SHP77 (cell line): Measurements from ENCODE around the gene PSMF1.

Experiments
- DNase-seq, 2 experiments: peaks; one replicate each; lab custom pipeline; 2025; lab: John Stamatoyannopoulos, UW

PSMF1 gene

GRCh38 chr20:1164871-1165270 lies 46.5 kb downstream of the PSMF1 start:
- DNase-seq: no peak

- no peak for DNase-seq
Measured at GRCh38 chr20:1165521-1165920, 47.1 kb downstream of the PSMF1 start.

- no peak for DNase-seq
Measured at GRCh38 chr20:1165941-1166340, 47.5 kb downstream of the PSMF1 start.

GRCh38 chr20:1166948-1167720 lies 48.7 kb downstream of the PSMF1 start:
- no peak for DNase-seq

- no peak for DNase-seq
Measured at GRCh38 chr20:1169224-1169623, 50.8 kb downstream of the PSMF1 start.

- no peak for DNase-seq
Measured at GRCh38 chr20:1171461-1172093, 53.2 kb downstream of the PSMF1 start.

- DNase-seq: no peak
Measured at GRCh38 chr20:1173698-1174097, 55.3 kb downstream of the PSMF1 start.

GRCh38 chr20:1174787-1175186 lies 56.4 kb downstream of the PSMF1 start:
- DNase-seq: no peak

- DNase-seq: no peak
Measured at GRCh38 chr20:1177680-1178079, 59.3 kb downstream of the PSMF1 start.

- no peak for DNase-seq
Measured at GRCh38 chr20:1178103-1178502, 59.7 kb downstream of the PSMF1 start.

- DNase-seq: no peak
Measured at GRCh38 chr20:1178623-1179022, 60.2 kb downstream of the PSMF1 start.

GRCh38 chr20:1180949-1181348 lies 62.5 kb downstream of the PSMF1 start:
- no peak for DNase-seq

- no peak for DNase-seq
Measured at GRCh38 chr20:1182106-1182505, 63.7 kb downstream of the PSMF1 start.

- no peak for DNase-seq
Measured at GRCh38 chr20:1183153-1183552, 64.8 kb downstream of the PSMF1 start.

- DNase-seq: no peak
Measured at GRCh38 chr20:1184260-1184637, 65.8 kb downstream of the PSMF1 start.

GRCh38 chr20:1184638-1185315 lies 66.4 kb downstream of the PSMF1 start, which contains the start of gene TMEM74B:
TSS of gene TMEM74B (minus strand) at chr20:1184981. CDS start at chr20:1183801, 1,180 bp downstream.
- no peak for DNase-seq

GRCh38 chr20:1185316-1185741 lies 66.9 kb downstream of the PSMF1 start:
- no peak for DNase-seq

- peak; percentile 40 to 62 for DNase-seq
Measured at GRCh38 chr20:1185790-1186334, 67.5 kb downstream of the PSMF1 start.

- no peak for DNase-seq
Measured at GRCh38 chr20:1186367-1186991, 68.1 kb downstream of the PSMF1 start.

- no peak for DNase-seq
Measured at GRCh38 chr20:1187605-1188171, 69.3 kb downstream of the PSMF1 start.

GRCh38 chr20:1188347-1188746 lies 69.9 kb downstream of the PSMF1 start:
- no peak for DNase-seq

- no peak for DNase-seq
Measured at GRCh38 chr20:1189827-1190226, 71.4 kb downstream of the PSMF1 start.
